ENCODE data around the gene MLLT10.

The MLLT10 gene

GRCh38 chr10:21593986-21594385 lies 60.0 kb downstream of the MLLT10 start:
- TF ChIP-seq PATZ1 (CRISPR knock-in tag; IDR thresholded peaks at IDR 0.05; ENCODE audit: borderline replicate concordance) (no peak), ZFP30 (CRISPR knock-in tag; IDR thresholded peaks at IDR 0.05) (no peak), TCF4 (CRISPR knock-in tag; IDR thresholded peaks at IDR 0.05; ENCODE audit: borderline replicate concordance) (no peak), ZNF565 (CRISPR knock-in tag; conservative IDR thresholded peaks at IDR 0.05; ENCODE audit: low read depth) (no peak), TOX (CRISPR knock-in tag; IDR thresholded peaks at IDR 0.05; ENCODE audit: borderline replicate concordance) (no peak), TSHZ2 (CRISPR knock-in tag; IDR thresholded peaks at IDR 0.05) (no peak), ESRRG (CRISPR knock-in tag; IDR thresholded peaks at IDR 0.05) (no peak), RARB (CRISPR knock-in tag; IDR thresholded peaks at IDR 0.05) (no peak), ISL1 (CRISPR knock-in tag; IDR thresholded peaks at IDR 0.05) (no peak), POU6F1 (CRISPR knock-in tag; IDR thresholded peaks at IDR 0.05; ENCODE audit: borderline replicate concordance, low read depth) (no peak), BACH2 (CRISPR knock-in tag; IDR thresholded peaks at IDR 0.05; ENCODE audit: borderline replicate concordance) (no peak), ZNF70 (CRISPR knock-in tag; IDR thresholded peaks at IDR 0.05) (no peak), ZC3H10 (CRISPR knock-in tag; IDR thresholded peaks at IDR 0.05) (no peak), GLIS3 (CRISPR knock-in tag; IDR thresholded peaks at IDR 0.05) (no peak), PPARA (CRISPR knock-in tag; IDR thresholded peaks at IDR 0.05; ENCODE audit: borderline replicate concordance) (no peak), ARNTL (CRISPR knock-in tag; IDR thresholded peaks at IDR 0.05; ENCODE audit: borderline replicate concordance, low read depth) (no peak), ZNF8 (CRISPR knock-in tag; IDR thresholded peaks at IDR 0.05) (no peak), SNAI2 (CRISPR knock-in tag; IDR thresholded peaks at IDR 0.05) (no peak), ZFP3 (CRISPR knock-in tag; IDR thresholded peaks at IDR 0.05) (no peak), CSDC2 (CRISPR knock-in tag; IDR thresholded peaks at IDR 0.05) (no peak)

GRCh38 chr10:21599582-21599981 lies 65.5 kb downstream of the MLLT10 start:
- TF ChIP-seq POU6F1 (CRISPR knock-in tag; IDR thresholded peaks at IDR 0.05; ENCODE audit: borderline replicate concordance, low read depth) (no peak), CSRNP3 (CRISPR knock-in tag; IDR thresholded peaks at IDR 0.05) (no peak), OSR1 (CRISPR knock-in tag; IDR thresholded peaks at IDR 0.05) (no peak), ZNF70 (CRISPR knock-in tag; IDR thresholded peaks at IDR 0.05) (no peak), ZFP30 (CRISPR knock-in tag; IDR thresholded peaks at IDR 0.05) (no peak), CREB5 (CRISPR knock-in tag; IDR thresholded peaks at IDR 0.05; ENCODE audit: low read depth) (no peak), CSDC2 (CRISPR knock-in tag; IDR thresholded peaks at IDR 0.05) (no peak)
- no peak for ATAC-seq

More at GRCh38 chr10:21593986-21594385, 60.0 kb downstream of the MLLT10 start:
- no peak for ATAC-seq
